OCI-LY3 (cell line): ENCODE measurements around the gene ACAD11.

Experiments
- H2AFZ ChIP-seq: fragments of 200-600, 300-600 bp; shearing (Covaris generic); 2 replicates; pipeline ENCODE4 v1.6.0; 2014; ENCODE audit warnings: antibody characterized with exemption, low read depth, low read length
- H3K27ac ChIP-seq: fragments of 200-600, 300-600 bp; sonication (generic); 2 replicates; pipeline ENCODE4 v1.5.1; 2014; ENCODE audit warnings: mild to moderate bottlenecking, low read length, moderate library complexity, mixed read lengths
- H3K27me3 ChIP-seq: fragments of 200-600, 300-600 bp; sonication (generic); 2 replicates; pipeline ENCODE4 v1.6.1; 2014; ENCODE audit warnings: low read depth, low read length, mixed read lengths
- H3K36me3 ChIP-seq: fragments of 200-600, 300-600 bp; sonication (generic); replicated peaks from 2 replicates; pipeline ENCODE3; 2014; ENCODE audit warnings: low read depth, low read length, mixed read lengths
- H3K4me1 ChIP-seq: fragments of 300-600, 200-600 bp; sonication (generic); 2 replicates; pipeline ENCODE4 v1.6.1; 2014; ENCODE audit warnings: low read length, mixed read lengths
- H3K4me2 ChIP-seq: fragments of 200-600, 300-600 bp; sonication (generic); 2 replicates; pipeline ENCODE4 v1.6.1; 2014; ENCODE audit warnings: low read length, mixed read lengths
- H3K4me3 ChIP-seq: fragments of 300-600, 200-600 bp; sonication (generic); 2 replicates; pipeline ENCODE4 v1.5.1; 2014; ENCODE audit warnings: antibody characterized with exemption, mild to moderate bottlenecking, low read length, moderate library complexity
- H3K79me2 ChIP-seq: fragments of 300-600, 200-600 bp; shearing (Covaris generic); 2 replicates; pipeline ENCODE4 v1.6.1; 2014; ENCODE audit warnings: mild to moderate bottlenecking, low read length, mixed read lengths
- H3K9ac ChIP-seq: fragments of 300-600, 200-600 bp; shearing (Covaris generic); 2 replicates; pipeline ENCODE4 v1.6.0; 2014; ENCODE audit warnings: mild to moderate bottlenecking, low read length, moderate library complexity
- H3K9me3 ChIP-seq: fragments of 200-600, 300-600 bp; shearing (Covaris generic); 2 replicates; pipeline ENCODE4 v1.6.1; 2014; ENCODE audit warnings: low read length, mixed read lengths; ENCODE audit not compliant: insufficient read depth
- H4K20me1 ChIP-seq: fragments of 200-600, 300-600 bp; sonication (generic); 2 replicates; pipeline ENCODE4 v1.6.1; 2016; ENCODE audit warnings: low read length, mixed read lengths; ENCODE audit not compliant: insufficient read depth
- EZH2phosphoT487 ChIP-seq: fragments of 200-600 bp; shearing (Covaris generic); IDR thresholded peaks from 2 replicates; pipeline ENCODE4 v1.6.1; 2018; ENCODE audit warnings: antibody characterized with exemption, mixed run types, low read depth
- TF ChIP-seq, protein P1 (sequence below): fragments of 200-600, 300-600 bp; sonication (generic); IDR thresholded peaks from 2 replicates; pipeline ENCODE4 v1.5.1; 2014; ENCODE audit warnings: antibody characterized with exemption, low read length, low read depth

Gene ACAD11

DNA sequence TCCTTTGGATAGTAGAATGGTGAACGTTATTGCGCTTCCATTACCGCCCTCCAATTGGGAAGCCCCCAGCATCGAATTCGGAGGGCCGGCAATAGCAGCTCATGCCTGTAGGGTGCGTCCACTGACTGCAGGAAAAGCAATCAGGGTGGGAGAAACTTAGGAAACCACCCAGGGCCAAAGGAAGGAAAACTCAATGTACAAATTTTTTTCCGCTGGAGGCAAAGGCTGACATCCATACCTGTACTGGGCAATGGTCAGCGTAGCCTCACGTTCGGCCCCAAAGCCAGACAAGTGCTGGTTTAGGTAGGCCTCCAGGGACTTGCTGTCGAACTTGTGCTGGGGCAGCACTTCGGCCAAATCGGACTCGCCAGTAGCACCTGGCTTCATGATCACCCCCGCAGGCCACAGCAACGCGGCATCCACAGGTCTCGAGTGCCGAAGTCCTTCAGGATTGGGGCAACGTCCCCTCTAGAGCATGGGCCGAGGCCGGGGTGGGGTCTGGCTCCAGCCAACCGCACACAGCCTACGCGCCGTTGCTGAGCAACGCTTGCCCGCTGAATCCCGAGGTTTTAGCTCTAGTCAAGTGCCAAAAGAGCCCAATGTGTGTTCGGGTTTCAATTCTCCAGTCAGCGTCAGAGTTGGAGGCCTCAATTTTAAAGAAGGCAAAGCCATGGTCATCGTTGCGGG lies at the start of gene ACAD11:
ACAD11 (minus strand) TSS at position 445 of the 687 bp plus-strand sequence; CDS start at position 387, 58 bp downstream.
- peaks cover 19% of the 10 kb centered on the region for H3K4me1 ChIP-seq
- TF ChIP-seq, protein P1, sequence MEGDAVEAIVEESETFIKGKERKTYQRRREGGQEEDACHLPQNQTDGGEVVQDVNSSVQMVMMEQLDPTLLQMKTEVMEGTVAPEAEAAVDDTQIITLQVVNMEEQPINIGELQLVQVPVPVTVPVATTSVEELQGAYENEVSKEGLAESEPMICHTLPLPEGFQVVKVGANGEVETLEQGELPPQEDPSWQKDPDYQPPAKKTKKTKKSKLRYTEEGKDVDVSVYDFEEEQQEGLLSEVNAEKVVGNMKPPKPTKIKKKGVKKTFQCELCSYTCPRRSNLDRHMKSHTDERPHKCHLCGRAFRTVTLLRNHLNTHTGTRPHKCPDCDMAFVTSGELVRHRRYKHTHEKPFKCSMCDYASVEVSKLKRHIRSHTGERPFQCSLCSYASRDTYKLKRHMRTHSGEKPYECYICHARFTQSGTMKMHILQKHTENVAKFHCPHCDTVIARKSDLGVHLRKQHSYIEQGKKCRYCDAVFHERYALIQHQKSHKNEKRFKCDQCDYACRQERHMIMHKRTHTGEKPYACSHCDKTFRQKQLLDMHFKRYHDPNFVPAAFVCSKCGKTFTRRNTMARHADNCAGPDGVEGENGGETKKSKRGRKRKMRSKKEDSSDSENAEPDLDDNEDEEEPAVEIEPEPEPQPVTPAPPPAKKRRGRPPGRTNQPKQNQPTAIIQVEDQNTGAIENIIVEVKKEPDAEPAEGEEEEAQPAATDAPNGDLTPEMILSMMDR, result peak; percentile 64
- TF ChIP-seq EZH2phosphoT487, result no peak
- H4K20me1 ChIP-seq, result peaks cover 21% of the 10 kb centered on the region; the same call in 1 of the 2 replicates
- peak within 1 kb of the TSS; percentile 89 for H2AFZ ChIP-seq
- no peaks in the 10 kb centered on the region for H3K9me3 ChIP-seq
- no peaks in the 10 kb centered on the region for H3K36me3 ChIP-seq
- H3K27me3 ChIP-seq, result no peaks in the 10 kb centered on the region
- peak within 1 kb of the TSS; percentile 54 for H3K27ac ChIP-seq
- H3K4me3 ChIP-seq, result peak within 1 kb of the TSS; percentile 92
- H3K4me2 ChIP-seq, result peak within 1 kb of the TSS; percentile 78
- peaks cover 59% of the 10 kb centered on the region for H3K79me2 ChIP-seq
- peak within 1 kb of the TSS; percentile 87 for H3K9ac ChIP-seq

GRCh38 chr3:132703733-132704132 lies 44.1 kb upstream of the ACAD11 start:
- Histone ChIP-seq H3K27me3 (no peaks in the 10 kb centered on the region), H3K4me2 (no peak overlapping the region), H3K4me3 (no peak overlapping the region), H3K9ac (no peak overlapping the region), H4K20me1 (no peaks in the 10 kb centered on the region), H2AFZ (no peak overlapping the region), H3K27ac (no peak overlapping the region), H3K4me1 (no peaks in the 10 kb centered on the region), H3K79me2 (no peaks in the 10 kb centered on the region), H3K9me3 (no peaks in the 10 kb centered on the region), H3K36me3 (peaks cover 4% of the 10 kb centered on the region)
- no peak for TF ChIP-seq EZH2phosphoT487
- TF ChIP-seq, protein P1, result no peak

- no peak overlapping the region for H3K27ac ChIP-seq
- no peak overlapping the region for H3K4me2 ChIP-seq
- no peak overlapping the region for H2AFZ ChIP-seq
- no peaks in the 10 kb centered on the region for H3K27me3 ChIP-seq
- H4K20me1 ChIP-seq, result no peaks in the 10 kb centered on the region
- H3K9me3 ChIP-seq, result no peaks in the 10 kb centered on the region
- TF ChIP-seq, protein P1, result no peak
- no peak for TF ChIP-seq EZH2phosphoT487
- no peak overlapping the region for H3K4me3 ChIP-seq
- H3K36me3 ChIP-seq, result peaks cover 6% of the 10 kb centered on the region
- H3K4me1 ChIP-seq, result no peaks in the 10 kb centered on the region
- H3K79me2 ChIP-seq, result no peaks in the 10 kb centered on the region
- H3K9ac ChIP-seq, result no peak overlapping the region
Measured at GRCh38 chr3:132695422-132695821, 35.8 kb upstream of the ACAD11 start.

GRCh38 chr3:132694991-132695390 lies 35.4 kb upstream of the ACAD11 start:
- H2AFZ ChIP-seq, result no peak overlapping the region
- no peak overlapping the region for H3K27ac ChIP-seq
- no peaks in the 10 kb centered on the region for H4K20me1 ChIP-seq
- peaks cover 9% of the 10 kb centered on the region for H3K36me3 ChIP-seq
- no peak overlapping the region for H3K9ac ChIP-seq
- no peaks in the 10 kb centered on the region for H3K79me2 ChIP-seq
- H3K4me1 ChIP-seq, result no peaks in the 10 kb centered on the region
- H3K9me3 ChIP-seq, result no peaks in the 10 kb centered on the region
- H3K4me3 ChIP-seq, result no peak overlapping the region
- no peaks in the 10 kb centered on the region for H3K27me3 ChIP-seq
- H3K4me2 ChIP-seq, result no peak overlapping the region
- TF ChIP-seq EZH2phosphoT487, result no peak
- TF ChIP-seq, protein P1, result no peak
